Chondrocyte (in vitro differentiated cells): ENCODE data around the gene MMP17. TPM values are rescaled to one million over a fixed set of nuclear protein-coding genes. Genes with fewer than 3 reads are reported as not detected.
A peak's percentile ranks its signal among the peaks of the same experiment; 100 is the strongest.

Experiments
- DNase-seq: peaks from one replicate; pipeline ENCODE4 v3.0.0; 2021; ENCODE audit warnings: mixed read lengths, low spot score
- H3K27ac Mint-ChIP-seq: one replicate; pipeline ENCODE4 v1.8.0; 2021; ENCODE audit warnings: mild to moderate bottlenecking, moderate library complexity, mixed read lengths; ENCODE audit not compliant: unreplicated experiment
- H3K27me3 Mint-ChIP-seq: 2 replicates; pipeline ENCODE4 v1.8.0; 2021; ENCODE audit warnings: low read depth, mixed read lengths
- H3K36me3 Mint-ChIP-seq: 2 replicates; pipeline ENCODE4 v1.8.0; 2021; ENCODE audit warnings: low read depth, mixed read lengths
- H3K4me1 Mint-ChIP-seq: 2 replicates; pipeline ENCODE4 v1.8.0; 2021; ENCODE audit warnings: low read depth, mild to moderate bottlenecking, mixed read lengths
- H3K4me3 Mint-ChIP-seq: one replicate; pipeline ENCODE4 v1.8.0; 2021; ENCODE audit warnings: mild to moderate bottlenecking, moderate library complexity, mixed read lengths; ENCODE audit not compliant: unreplicated experiment
- H3K9me3 Mint-ChIP-seq: 2 replicates; pipeline ENCODE4 v1.8.0; 2021; ENCODE audit warnings: low read depth, mixed read lengths
- total RNA-seq: library from RNA; stranded (reverse); gene quantifications from 3 replicates; pipeline ENCODE4 v1.2.1, GENCODE V29; 2021
- TF ChIP-seq, protein P1 (sequence below): fragments of 200-600 bp; sonication (generic); IDR thresholded peaks from 2 replicates; pipeline ENCODE4 v1.5.0; 2021; ENCODE audit warnings: antibody characterized with exemption, mild to moderate bottlenecking, moderate library complexity

MMP17 gene
- total RNA-seq, 1 donor from 2014 or later = 1.3 TPM

DNA sequence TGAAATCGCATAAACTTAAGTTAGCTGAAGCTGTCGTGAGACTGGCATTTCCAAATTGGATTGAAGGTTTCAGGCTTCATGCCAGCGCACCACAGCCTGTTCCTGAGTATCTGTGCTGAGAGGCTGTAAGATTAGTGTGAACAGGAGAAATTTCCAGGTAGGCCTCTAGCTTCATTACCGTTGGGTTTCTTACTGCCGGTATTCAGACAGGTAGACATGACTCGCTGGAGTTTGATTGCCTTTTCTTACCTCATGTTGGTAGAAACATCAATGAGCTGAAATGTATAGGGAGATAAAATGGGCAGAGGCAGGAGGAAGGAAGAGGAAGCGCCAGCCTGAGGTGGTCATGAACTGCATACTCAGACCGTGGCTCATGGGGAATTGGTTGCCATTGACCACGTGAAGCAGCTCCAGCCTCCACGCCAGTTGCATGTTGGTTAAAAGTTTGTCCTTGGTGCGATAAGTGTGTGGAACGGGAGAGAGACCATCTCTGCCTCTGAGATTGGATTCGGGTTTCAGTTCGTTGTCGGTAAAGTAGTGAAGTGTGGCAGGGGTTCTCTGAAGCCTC lies 42.3 kb upstream of the MMP17 start:
- Mint-ChIP-seq H3K4me3 (no peak overlapping the region), H3K27me3 (no peaks in the 10 kb centered on the region), H3K36me3 (peaks cover 24% of the 10 kb centered on the region), H3K4me1 (peaks cover 36% of the 10 kb centered on the region), H3K9me3 (no peaks in the 10 kb centered on the region), H3K27ac (peak overlapping the region; percentile 98)
- no peak for DNase-seq
- TF ChIP-seq, protein P1, sequence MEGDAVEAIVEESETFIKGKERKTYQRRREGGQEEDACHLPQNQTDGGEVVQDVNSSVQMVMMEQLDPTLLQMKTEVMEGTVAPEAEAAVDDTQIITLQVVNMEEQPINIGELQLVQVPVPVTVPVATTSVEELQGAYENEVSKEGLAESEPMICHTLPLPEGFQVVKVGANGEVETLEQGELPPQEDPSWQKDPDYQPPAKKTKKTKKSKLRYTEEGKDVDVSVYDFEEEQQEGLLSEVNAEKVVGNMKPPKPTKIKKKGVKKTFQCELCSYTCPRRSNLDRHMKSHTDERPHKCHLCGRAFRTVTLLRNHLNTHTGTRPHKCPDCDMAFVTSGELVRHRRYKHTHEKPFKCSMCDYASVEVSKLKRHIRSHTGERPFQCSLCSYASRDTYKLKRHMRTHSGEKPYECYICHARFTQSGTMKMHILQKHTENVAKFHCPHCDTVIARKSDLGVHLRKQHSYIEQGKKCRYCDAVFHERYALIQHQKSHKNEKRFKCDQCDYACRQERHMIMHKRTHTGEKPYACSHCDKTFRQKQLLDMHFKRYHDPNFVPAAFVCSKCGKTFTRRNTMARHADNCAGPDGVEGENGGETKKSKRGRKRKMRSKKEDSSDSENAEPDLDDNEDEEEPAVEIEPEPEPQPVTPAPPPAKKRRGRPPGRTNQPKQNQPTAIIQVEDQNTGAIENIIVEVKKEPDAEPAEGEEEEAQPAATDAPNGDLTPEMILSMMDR = no peak

DNA sequence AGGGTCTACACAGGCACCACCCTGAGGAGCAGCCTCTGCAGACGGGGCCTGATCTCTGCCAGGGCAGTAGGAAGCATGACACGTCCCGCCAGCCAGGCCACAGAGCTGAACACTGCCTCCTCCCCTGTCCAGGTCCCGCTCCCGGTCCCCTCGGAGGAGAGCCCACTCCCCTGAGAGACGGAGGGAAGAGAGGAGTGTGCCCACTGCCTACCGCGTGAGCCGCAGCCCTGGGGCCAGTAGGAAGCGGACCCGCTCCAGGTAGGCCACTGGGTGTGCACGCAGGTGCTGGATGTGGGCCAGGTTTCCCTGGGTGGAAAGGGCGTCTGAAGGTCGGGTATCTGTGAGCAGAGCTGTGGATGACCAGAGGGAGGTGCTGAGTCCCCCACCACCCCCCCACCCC lies 41.9 kb upstream of the MMP17 start:
- TF ChIP-seq, protein P1 = no peak
- H3K27ac Mint-ChIP-seq = peak overlapping the region; percentile 13
- peaks cover 25% of the 10 kb centered on the region for H3K36me3 Mint-ChIP-seq
- H3K4me1 Mint-ChIP-seq = peaks cover 36% of the 10 kb centered on the region
- H3K27me3 Mint-ChIP-seq = no peaks in the 10 kb centered on the region
- no peak for DNase-seq
- no peaks in the 10 kb centered on the region for H3K9me3 Mint-ChIP-seq
- no peak overlapping the region for H3K4me3 Mint-ChIP-seq

DNA sequence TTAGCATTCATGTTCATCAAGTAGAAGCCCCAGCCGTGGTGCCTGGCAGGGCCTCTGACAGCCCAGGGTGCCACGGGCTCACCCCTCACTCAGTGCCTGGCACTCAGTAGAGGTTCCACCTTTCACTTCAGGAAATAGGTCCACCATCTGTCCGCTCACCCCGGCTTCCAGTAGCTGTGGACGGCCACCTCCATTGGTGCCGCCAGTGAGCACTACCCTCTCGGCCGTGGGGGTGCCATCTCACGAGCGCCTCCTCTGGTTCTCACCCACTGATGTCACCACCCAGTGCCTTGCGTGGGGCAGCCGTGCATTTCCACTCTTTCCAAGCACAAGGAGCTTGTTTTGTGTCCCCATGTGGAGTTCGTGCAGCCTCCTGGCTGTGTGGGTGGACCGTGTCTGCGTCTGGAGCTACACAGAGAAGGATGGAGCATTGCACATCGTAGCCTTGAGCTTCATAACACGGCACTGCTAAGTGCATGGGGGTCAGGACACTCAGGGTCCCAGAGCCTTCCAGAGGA lies 41.0 kb upstream of the MMP17 start:
- peaks cover 27% of the 10 kb centered on the region for H3K36me3 Mint-ChIP-seq
- no peak for DNase-seq
- H3K27me3 Mint-ChIP-seq = no peaks in the 10 kb centered on the region
- no peak overlapping the region for H3K4me3 Mint-ChIP-seq
- H3K9me3 Mint-ChIP-seq = no peaks in the 10 kb centered on the region
- no peak overlapping the region for H3K27ac Mint-ChIP-seq
- TF ChIP-seq, protein P1 = no peak
- H3K4me1 Mint-ChIP-seq = peaks cover 32% of the 10 kb centered on the region

DNA sequence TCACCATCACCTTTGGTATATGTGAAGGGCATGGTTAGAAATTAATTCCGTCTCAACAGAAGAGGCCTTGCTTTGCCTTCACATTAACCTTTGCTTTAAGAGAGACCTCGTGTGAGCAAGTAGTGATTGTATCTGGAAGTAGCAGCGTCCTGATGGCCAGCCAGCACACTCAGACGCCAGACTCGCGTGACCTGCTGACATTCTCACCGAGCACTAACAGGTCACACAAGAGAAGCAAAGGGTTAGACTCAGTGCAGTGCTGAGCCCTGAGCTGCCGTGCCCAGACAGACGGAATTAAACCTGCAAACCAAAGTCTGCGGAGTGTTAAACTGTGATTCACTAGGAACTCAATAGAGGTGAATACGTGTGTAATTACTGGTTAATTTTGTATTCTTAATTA lies 40.1 kb upstream of the MMP17 start:
- Mint-ChIP-seq H3K4me1 (peaks cover 33% of the 10 kb centered on the region), H3K36me3 (peaks cover 27% of the 10 kb centered on the region), H3K4me3 (no peak overlapping the region), H3K9me3 (no peaks in the 10 kb centered on the region), H3K27me3 (no peaks in the 10 kb centered on the region), H3K27ac (no peak overlapping the region)
- TF ChIP-seq, protein P1 = no peak
- DNase-seq = no peak

DNA sequence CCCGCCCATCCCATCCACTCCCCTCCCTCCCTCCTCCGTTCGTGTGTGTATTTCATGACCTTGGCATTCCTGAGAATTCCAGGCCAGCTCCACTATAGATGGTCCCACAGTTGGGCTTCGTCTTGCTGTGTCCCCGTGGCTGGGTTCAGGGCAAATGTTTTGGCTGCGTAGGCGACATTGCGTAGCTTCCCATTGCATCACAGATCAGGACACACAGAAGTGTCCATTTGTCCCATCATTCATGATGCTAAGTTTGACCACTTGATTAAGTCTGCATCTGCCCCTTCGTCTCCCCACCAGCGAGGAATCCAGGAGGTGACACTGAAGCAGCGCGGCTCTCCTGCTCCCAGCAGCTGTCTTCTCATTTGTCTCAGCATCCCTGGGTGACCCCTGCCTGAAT lies 38.6 kb upstream of the MMP17 start:
- peaks cover 29% of the 10 kb centered on the region for H3K36me3 Mint-ChIP-seq
- no peaks in the 10 kb centered on the region for H3K9me3 Mint-ChIP-seq

More for the DNA sequence above, 38.6 kb upstream of the MMP17 start:
- H3K4me3 Mint-ChIP-seq = no peak overlapping the region
- TF ChIP-seq, protein P1 = no peak
- H3K27ac Mint-ChIP-seq = no peak overlapping the region
- DNase-seq = peak; percentile 37
- no peaks in the 10 kb centered on the region for H3K27me3 Mint-ChIP-seq
- peaks cover 28% of the 10 kb centered on the region for H3K4me1 Mint-ChIP-seq
